ENCODE measurements around the gene CNTNAP5.

Gene CNTNAP5

DNA sequence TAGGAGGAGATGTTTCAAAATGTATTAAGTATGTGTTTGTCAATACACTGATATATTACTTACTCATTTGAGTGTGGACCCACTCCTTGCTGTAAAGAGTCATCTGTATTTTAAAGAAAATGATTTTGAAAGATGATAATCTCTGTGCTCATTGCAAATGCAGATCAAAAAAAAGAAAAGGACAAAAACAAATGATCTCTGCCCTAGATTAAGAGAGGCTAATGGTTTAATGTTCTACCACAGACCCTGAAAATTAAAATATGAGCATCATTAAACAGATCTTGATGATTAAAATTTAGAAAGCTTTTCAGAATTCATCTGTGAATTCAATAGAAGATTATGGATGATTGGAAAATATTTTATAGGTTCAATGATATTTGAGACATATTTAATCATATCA lies 136.5 kb downstream of the CNTNAP5 start:
- no peak for DNase-seq

DNA sequence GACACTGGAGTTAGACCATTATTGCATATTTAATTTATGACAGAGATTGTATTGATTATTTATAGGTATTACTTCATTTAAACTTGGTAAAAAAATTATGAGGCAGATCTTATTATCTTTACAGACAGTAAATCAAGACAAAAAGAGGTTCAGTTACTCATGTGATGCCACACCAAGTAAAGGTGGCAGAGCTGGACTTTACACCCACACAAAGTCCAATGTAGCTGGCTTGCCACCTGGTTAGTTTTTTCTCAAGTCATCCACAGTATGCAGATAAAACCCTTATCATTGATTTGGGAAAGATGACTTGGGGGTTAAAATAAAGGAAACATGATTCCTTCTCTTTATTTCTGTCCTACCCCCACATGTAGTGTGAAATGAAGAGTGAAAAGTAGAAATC lies 137.2 kb downstream of the CNTNAP5 start:
- no peak for DNase-seq

DNA sequence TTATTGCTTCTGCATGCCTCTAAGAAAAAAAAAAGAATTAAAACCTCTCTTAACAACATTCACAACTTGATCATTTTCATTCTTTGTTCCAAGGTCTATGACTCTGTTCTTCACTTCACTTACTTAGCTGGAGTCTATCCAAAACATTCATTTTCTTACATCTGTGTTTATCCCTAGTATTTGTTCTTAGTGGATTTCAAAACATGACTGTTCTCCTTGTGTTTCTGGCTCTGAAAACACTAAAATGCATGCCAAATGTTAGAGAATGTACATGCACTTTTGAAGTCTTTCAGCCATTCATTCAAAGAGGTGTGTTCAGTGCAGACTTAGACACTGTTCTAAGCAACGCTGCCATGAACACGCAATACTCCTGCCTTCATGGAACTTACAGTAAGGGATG lies 138.8 kb downstream of the CNTNAP5 start:
- DNase-seq = no peak

DNA sequence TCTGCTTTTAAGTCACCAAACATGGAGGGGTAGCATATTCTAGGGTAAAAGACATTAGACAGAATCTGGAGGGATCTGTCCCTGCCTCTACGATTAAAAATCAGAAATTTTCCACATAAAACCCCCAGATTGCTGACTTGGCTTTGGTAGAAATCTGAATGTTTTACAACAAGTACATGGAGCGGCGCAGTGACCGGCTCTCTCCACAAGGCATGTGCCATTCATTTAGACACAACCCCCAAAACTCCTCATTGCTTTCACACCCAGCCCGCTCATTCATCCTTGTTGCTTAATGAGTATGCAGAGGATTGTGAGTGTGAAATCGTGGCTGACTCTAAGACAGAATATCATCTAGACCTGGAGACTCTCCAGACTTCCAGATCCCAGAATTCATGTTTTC lies 140.6 kb downstream of the CNTNAP5 start:
- DNase-seq = no peak

DNA sequence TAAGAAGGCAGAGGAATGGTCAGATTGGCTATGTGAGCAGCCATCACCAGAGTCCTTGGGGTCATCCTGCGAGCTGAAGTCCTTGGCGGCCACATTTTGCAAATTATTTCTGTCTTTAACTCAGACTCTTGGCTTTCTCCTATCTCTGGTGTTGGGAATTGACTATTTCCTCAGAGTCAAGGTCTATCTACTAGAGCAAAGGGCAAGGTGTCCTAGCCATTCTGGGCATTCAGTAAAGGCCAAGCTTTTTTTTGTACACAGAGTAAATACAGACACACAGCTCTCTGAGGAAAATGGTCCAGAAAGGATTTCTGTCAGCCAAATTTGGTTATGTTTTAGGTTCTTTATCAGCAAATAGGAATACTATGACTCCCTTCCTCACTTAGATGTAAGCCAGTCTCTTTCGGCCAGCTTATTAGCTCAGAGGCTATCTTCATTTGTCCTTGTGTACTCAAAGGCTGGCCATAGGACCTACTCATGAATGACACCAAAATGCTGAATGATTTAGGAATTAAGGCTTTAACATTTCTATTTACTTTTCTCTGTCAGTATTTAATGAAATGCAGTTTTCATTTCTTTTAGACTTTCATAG lies 146.5 kb downstream of the CNTNAP5 start:
- DNase-seq = no peak

DNA sequence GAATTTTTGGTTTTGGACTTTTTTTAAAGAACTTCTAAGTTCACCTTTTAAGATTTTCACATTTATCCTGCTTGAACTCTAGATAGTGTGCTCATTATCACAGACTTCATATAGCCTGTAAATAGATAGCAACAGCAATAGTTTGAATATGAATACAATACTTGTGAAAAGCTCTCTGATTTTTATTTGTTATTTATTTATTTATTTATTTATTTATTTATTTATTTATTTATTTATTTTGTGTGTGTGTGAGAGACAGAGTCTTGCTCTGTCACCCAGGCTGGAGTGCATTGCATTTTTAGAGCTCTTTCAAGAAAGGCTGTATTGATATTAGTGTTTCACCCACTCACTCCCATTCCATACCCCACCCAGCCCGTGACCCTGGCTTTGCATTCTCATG lies 153.6 kb downstream of the CNTNAP5 start:
- DNase-seq = no peak

DNA sequence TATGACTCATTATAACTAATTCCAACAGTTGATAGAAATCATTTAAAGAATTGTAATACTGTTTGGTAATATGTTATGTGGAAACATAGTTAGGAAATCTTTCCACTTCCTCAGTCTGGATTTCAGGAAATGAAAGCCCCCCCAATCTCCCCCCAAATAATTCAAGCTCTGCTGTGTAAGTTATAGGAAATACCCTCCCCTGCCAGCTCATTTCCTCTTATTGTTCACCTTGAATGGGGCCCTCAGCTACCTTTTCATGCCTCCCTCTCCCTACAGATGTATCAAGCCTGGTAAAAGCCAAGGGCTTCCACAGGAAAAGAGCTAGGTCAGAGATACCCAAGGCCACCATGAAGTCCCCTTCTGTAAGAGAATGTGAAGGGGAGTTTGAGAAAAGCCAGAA lies 155.5 kb downstream of the CNTNAP5 start:
- DNase-seq = no peak

DNA sequence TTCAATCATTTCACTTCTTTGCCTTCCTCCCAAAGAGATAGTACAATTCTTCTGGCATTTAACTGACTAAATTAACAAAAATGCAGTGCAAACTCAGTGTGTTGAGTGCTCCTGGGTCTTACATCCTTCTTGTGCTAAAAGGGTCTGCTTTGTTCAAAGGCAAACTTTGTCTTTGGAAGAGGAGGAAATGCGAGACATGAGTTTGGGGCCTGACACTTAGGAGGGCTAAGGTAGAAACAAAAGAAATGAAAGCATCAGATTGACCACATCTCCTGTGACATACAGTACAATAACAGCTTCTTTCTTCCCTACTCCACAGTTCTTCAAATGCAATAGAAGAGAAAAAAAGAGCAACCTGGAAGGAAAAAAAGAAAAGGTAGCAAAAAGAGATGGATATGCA lies 161.7 kb downstream of the CNTNAP5 start:
- no peak for DNase-seq

DNA sequence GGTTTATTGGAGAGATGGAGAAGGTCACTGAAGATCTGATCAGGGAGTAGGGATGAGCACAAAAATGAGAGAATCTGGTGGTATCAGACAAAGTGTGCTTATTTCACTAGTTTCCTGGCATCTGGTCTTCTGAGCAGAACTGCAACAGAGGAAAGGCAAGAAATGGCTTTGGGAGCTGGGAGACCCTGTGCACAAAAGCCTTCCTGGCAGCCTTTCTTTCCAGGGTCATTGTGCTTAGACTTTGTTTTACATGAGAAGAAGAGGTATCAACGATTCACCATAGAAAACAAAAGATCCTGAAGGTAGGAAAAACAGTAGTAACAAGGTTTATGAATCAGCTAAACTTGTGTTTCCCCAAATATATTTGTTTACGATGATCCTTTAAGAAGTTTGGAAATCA lies 162.9 kb downstream of the CNTNAP5 start:
- no peak for DNase-seq

DNA sequence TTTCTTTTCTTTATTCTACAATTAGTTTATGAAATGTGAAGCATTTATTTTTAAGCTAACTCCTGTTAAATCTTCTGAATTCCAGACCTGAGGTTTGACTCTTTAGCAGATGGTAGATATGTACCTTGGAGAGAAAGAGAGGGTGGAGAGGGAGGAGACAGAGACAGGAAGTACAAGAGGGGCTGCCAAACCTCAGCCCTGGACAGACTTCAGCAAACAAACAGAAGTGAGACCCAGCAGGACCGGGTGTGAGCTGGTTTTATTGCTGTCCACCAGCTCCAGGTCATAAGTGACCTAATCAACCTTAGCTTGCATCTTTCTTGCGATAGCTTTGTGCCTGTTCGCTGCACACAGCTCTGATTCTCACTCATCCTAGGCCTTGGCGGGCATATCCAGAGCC lies 168.6 kb downstream of the CNTNAP5 start:
- DNase-seq = no peak

DNA sequence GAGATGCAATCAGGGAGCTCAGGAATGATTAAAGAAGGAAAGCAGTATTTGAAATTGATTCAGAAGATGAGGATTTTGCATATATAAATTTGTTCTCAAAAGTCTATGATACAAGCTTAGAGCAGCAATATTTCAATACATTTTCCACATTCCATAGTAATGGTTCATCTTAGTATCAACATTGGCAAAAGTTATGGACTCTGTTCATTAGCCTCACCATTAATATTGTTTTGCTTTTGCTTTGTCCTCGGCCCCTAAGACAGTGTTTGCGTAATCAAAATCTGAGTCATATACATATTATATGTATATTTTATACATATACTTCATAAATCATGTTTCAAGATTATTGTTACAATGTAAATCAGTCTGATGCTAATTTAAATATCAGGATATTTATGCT lies 176.6 kb downstream of the CNTNAP5 start:
- DNase-seq = no peak

DNA sequence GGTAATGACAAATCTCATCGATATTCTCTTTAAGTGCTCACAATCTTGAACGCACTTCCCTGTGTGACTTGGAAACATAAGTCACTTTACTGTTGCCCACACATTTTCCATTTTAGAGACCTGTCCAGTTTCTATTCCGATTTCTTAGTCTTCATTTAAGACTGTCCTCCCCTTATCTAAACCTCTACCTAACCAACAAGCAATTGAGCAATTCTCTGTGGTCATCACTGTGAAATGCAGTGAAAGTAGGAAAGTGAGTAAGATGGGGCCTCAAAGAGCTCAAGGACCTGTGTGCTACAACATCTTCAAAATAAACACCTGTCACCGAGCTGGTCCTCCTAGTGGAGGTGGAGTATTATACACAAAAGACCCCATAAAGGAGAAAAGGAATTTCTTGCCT lies 184.4 kb downstream of the CNTNAP5 start:
- DNase-seq = no peak

DNA sequence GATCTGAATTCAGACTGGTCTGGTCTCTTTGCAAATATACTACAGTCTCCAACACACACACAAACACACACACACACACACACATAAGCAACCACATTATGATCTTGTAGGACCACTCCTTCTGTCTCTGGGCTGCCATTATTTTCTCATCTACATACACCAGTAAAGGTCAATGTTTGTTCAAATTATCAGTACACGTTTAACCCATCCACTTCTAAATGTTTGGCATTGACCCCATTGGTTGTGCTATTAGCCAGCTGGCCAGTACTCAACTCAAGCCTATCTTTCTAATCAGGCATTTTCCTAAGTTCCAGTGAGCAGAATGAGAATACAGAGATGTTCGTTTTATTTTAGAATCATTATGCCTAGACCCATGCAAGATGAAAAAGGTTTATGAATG lies 186.4 kb downstream of the CNTNAP5 start:
- DNase-seq = no peak

DNA sequence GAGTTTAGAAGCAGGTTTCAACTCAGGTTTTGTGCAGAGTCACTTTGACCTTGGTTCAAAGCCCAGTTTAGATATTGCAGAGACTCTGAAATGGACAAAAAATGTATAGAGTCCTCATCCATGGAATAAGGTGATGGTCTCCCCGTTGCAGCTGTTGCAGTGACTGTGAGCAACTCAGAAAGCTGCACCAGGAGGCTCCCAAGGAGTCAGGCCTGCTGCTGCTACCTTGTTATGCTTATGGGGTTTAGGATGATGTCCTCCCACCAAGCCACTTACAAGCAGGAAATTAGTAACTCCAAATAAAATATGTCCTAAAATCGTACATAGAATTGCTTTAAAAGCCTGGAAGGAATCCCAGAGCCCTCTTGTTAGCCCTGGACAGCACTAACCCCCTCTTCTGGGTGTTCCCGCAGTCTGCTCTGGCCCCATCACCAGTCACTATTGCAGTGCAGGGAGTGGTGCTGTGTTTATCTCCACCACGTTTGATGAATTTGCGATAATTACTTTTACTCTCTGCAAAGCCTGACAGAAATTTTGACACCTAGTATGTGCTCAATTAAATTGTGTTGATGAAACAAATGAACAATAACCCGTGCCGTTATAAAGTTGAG lies 189.0 kb downstream of the CNTNAP5 start:
- DNase-seq = no peak

DNA sequence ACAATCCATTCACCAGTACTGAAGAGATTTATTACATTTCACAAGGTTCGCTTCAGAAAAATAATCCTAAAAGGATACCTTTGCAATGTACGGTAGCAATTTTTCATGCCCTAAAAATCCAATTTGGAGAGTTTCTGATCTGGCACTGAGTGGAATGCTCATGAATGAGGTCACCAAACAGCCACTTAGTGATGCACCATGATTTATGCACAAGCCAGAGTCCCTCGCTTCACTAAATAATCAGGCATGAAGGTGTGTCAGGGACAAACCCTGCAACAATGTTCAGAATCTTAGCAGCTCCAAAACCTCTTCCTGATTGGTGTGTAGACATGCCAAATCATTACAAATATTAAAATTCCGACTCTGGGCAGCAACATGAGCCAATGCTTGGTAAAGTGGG lies 221.1 kb downstream of the CNTNAP5 start:
- DNase-seq = no peak

DNA sequence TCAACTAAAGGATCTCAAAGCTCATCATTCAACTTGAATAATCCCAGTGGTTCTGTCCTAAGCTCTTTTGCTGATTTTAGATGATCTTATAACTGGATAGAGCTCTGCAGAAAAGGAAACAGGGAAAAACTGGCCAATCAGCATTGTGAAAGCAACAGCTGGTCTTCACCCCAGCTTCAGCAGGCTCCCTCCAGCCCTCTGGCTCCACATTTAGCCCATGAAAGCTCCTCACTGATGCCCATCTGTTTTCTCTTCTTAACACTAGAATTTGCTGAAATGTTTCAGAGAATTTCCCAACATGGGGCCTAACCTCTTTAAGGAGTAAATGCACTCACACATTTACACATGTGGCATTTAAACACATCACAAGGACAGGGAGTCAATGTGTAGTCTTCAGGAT lies 223.3 kb downstream of the CNTNAP5 start:
- DNase-seq = no peak

DNA sequence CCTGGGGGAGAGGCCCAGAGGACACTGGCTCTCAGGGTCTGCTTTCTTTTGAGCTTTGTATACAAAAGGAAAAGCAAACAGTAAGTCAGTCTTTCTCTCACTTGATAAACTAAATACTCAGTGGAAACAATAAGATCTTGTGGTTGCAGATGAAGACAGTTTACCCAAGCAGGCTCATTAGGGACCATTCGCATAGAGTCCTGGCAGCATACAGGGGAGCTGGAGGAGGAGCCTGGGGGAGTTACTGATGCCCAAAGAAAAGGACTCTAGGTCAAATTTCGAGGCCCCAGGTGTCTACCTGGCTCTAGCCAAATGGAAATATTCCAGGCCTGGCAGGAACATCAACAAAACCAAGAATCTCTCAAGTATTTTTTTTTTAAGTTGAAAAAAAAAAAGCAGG lies 225.3 kb downstream of the CNTNAP5 start:
- DNase-seq = no peak

DNA sequence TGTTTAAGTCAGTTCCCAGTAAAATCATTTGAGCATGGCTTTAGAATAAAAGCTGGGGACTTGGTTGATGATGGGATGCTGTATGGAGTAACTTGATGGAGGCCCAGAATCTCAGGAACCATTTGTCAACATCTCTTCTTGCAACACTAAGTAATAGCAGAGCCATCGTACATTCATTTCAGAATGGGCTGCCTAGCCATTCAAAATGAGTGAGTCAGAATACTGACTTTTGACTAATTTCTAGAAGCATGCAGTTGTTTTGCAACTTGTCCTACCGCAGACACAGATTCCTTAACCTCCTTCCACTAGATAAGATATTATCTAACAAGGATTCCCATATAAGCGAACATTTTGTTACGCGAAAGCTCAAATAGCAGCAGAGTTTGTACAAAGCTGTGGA lies 229.5 kb downstream of the CNTNAP5 start:
- no peak for DNase-seq

DNA sequence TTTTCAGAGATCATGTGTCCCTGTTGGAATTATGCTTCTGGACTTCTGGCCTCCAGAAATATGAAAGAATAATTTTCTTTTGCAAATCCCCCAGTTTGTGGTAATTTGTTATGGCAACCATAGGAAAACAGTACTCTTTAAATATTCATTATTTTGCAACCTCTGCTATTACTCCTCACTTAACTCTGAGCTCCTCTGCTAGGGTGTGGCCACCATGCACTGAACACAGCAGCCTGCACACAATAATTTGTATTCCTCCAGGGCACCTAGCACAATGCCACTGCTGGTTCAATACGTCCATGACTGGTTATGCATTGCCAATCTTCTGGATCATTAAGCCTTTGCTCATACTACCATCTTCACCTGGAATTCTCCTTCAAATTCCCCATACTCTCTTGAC lies 232.0 kb downstream of the CNTNAP5 start:
- DNase-seq = no peak

DNA sequence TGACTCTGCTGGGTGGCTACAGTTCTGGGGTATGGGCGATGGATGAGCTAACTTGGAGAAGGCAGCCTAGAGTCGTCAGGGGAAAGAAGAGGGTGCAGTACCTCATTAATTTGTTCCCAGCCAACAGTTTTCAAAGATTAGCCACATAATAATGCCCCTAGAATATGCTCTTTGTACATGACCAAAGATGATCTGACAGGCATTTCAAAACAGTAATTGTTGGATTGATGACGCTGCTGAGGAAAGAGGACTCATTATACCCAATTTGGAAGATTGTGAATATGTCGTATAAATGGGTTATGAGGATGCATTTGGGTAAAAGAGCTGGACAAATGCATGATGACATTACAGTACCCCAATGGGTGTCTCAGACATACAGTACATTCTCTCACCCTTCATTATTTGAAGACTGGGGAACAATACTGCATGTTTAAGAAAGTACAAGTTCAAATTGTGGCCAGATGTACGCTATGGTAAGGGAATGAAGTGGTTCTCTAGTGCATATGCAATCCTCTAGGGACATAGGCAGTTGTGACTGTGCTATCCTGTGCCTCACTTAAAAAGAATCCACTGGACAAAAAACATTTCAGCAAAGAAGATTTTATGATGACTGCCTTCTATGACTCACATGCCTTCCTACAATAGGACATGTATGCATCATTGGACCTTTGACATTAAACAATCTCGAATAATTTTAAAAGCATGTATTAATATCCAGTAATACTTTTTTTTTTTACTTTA lies 233.2 kb downstream of the CNTNAP5 start:
- no peak for DNase-seq

DNA sequence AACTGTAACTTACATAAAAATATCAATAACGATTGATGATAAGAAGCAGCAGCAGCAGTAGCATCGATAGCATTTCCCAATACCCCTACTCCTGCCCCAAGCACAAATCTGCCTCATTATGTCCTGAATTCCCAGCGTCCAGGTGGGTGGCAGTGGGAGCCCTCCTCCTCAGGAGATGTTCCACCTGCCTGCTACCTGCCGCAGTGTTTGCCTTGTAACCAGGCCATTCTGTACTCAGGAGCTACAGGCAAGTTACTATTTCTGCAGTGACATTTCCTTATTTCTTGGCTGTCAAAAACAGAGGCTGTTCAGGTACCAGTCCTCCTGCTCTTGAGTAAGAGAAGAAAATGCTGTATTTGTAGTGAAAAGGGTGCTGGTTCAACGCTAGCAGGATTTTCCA lies 236.4 kb downstream of the CNTNAP5 start:
- DNase-seq = no peak

DNA sequence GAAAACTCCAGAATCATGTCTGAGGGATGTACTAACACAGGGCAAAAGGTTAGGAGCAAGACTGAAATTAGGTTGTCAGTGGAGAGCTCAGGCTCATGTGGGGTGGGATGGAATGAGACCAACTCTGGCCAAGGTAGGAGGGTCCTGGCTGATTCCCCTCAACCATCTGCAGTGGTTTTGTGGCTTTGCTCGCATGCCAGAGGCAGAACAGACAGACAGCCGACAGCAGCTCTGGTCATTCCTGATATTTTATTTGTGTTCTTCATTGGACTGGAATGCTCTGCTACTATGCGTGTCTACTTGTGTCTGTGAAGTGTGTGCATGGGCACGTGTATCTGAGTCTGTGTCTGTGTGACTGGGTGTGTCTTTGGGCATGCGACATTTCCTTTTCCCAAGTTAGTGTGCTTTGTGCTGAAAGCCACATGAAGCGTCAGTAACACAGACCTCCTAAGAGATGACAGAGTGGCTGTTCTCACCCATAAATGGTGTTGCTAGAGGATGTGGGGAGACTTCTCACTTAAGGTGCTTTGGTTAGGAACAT lies 239.5 kb downstream of the CNTNAP5 start:
- DNase-seq = no peak

DNA sequence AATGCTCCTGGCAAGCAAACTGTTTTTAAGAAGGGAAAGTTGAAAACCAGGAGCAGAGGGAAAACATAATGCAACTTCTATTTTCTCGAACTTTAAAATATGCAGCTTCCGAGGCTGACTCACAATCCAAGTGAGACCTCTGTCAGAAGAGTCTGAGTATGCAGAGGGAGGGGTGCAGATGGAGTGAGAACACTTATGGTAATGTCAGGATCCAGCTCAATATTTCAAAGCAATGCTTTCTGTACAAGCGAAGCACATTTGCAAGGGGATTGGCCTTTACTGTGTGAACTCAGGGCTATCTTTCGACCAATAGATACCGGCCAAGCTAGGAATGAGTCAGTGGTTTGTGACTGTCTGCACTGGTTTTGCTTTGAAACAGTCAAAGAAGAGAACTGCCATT lies 242.7 kb downstream of the CNTNAP5 start:
- no peak for DNase-seq

DNA sequence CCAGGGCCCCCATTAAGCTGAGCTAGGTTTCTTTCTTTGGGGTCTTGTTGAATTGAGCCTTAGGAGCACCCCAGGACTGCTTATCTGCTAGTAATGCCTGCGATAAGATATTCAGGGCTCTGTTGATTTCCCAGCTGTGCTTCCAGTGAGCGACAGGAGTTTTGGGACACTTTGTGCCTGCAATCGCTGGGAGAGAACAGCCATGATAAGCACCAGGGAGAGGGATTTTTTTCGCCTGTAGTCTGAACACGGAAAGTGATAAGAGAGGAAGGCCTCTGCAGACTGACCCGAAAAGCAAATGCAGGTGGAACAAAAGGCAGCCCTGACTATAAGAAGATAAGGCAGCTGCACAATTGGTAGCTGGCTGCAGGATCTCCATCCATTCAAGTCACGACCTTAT lies 244.3 kb downstream of the CNTNAP5 start:
- no peak for DNase-seq
